ENCODE data around the gene KAT7. TPM values are rescaled to one million over a fixed set of nuclear protein-coding genes. Genes with fewer than 3 reads are reported as not detected.

Gene KAT7
- total RNA-seq, 1 donor from 2014 or later: 72.0 TPM

GRCh38 chr17:49835472-49835871, 47.0 kb downstream of the KAT7 start:
- Mint-ChIP-seq H3K36me3 (ENCODE audit: insufficient read depth) (peaks cover 16% of the 10 kb centered on the region), H3K4me3 (ENCODE audit: low read depth) (no peak overlapping the region), H3K27ac (no peak overlapping the region), H3K27me3 (no peaks in the 10 kb centered on the region), H3K4me1 (ENCODE audit: low read depth) (peaks cover 21% of the 10 kb centered on the region), H3K9me3 (ENCODE audit: low read depth) (no peaks in the 10 kb centered on the region)
- no peak for DNase-seq (ENCODE audit: low spot score, unreplicated experiment)
- no peak for TF ChIP-seq CTCF (IDR thresholded peaks at IDR 0.05; ENCODE audit: unreplicated experiment)

- Mint-ChIP-seq H3K36me3 (ENCODE audit: insufficient read depth) (peaks cover 16% of the 10 kb centered on the region), H3K4me1 (ENCODE audit: low read depth) (peaks cover 21% of the 10 kb centered on the region), H3K27ac (peak overlapping the region; percentile 59), H3K9me3 (ENCODE audit: low read depth) (no peaks in the 10 kb centered on the region), H3K27me3 (no peaks in the 10 kb centered on the region), H3K4me3 (ENCODE audit: low read depth) (no peak overlapping the region)
- no peak for TF ChIP-seq CTCF (IDR thresholded peaks at IDR 0.05; ENCODE audit: unreplicated experiment)
- no peak for DNase-seq (ENCODE audit: low spot score, unreplicated experiment)
These were observed 47.9 kb downstream of the KAT7 start for GRCh38 chr17:49836111-49837030.

GRCh38 chr17:49839455-49839854, 51.0 kb downstream of the KAT7 start:
- Mint-ChIP-seq H3K9me3 (ENCODE audit: low read depth) (no peaks in the 10 kb centered on the region), H3K27me3 (no peaks in the 10 kb centered on the region), H3K4me3 (ENCODE audit: low read depth) (no peak overlapping the region), H3K36me3 (ENCODE audit: insufficient read depth) (peaks cover 6% of the 10 kb centered on the region), H3K4me1 (ENCODE audit: low read depth) (peaks cover 21% of the 10 kb centered on the region), H3K27ac (no peak overlapping the region)
- no peak for DNase-seq (ENCODE audit: low spot score, unreplicated experiment)
- no peak for TF ChIP-seq CTCF (IDR thresholded peaks at IDR 0.05; ENCODE audit: unreplicated experiment)

GRCh38 chr17:49841548-49841947, 53.1 kb downstream of the KAT7 start:
- no peak overlapping the region for H3K27ac Mint-ChIP-seq
- H3K4me1 Mint-ChIP-seq (ENCODE audit: low read depth): peaks cover 11% of the 10 kb centered on the region
- no peaks in the 10 kb centered on the region for H3K9me3 Mint-ChIP-seq (ENCODE audit: low read depth)
- no peak for TF ChIP-seq CTCF (IDR thresholded peaks at IDR 0.05; ENCODE audit: unreplicated experiment)
- no peaks in the 10 kb centered on the region for H3K27me3 Mint-ChIP-seq
- DNase-seq (ENCODE audit: low spot score, unreplicated experiment): no peak
- peaks cover 4% of the 10 kb centered on the region for H3K36me3 Mint-ChIP-seq (ENCODE audit: insufficient read depth)
- no peak overlapping the region for H3K4me3 Mint-ChIP-seq (ENCODE audit: low read depth)

GRCh38 chr17:49842371-49842770, 53.9 kb downstream of the KAT7 start:
- Mint-ChIP-seq H3K27me3 (no peaks in the 10 kb centered on the region), H3K4me1 (ENCODE audit: low read depth) (peaks cover 9% of the 10 kb centered on the region), H3K27ac (no peak overlapping the region), H3K4me3 (ENCODE audit: low read depth) (no peak overlapping the region), H3K9me3 (ENCODE audit: low read depth) (no peaks in the 10 kb centered on the region), H3K36me3 (ENCODE audit: insufficient read depth) (peaks cover 4% of the 10 kb centered on the region)
- TF ChIP-seq CTCF (IDR thresholded peaks at IDR 0.05; ENCODE audit: unreplicated experiment): no peak
- DNase-seq (ENCODE audit: low spot score, unreplicated experiment): no peak
